HuH-7 (cell line): ENCODE measurements around the gene LILRB5.
"Not testable (repeated sequence)": the region's sequence is repeated elsewhere in the genome, so short reads cannot be mapped to it uniquely, and the experiment has no call there.

Experiments
- DNase-seq: peaks from one replicate; pipeline ENCODE4 v3.0.0; 2011; ENCODE audit warnings: low spot score

The LILRB5 gene

GRCh38 chr19:54242234-54242633, 14.8 kb downstream of the LILRB5 start:
- not testable (repeated sequence) for DNase-seq

GRCh38 chr19:54240372-54241336, 16.4 kb downstream of the LILRB5 start:
- not testable (repeated sequence) for DNase-seq

- not testable (repeated sequence) for DNase-seq
These were observed 17.3 kb downstream of the LILRB5 start for GRCh38 chr19:54239491-54240371.

GRCh38 chr19:54233941-54234340, 23.1 kb downstream of the LILRB5 start:
- no peak for DNase-seq

- peak; percentile 84 for DNase-seq
These were observed 25.8 kb downstream of the LILRB5 start for GRCh38 chr19:54231077-54231931.

- no peak for DNase-seq
These were observed 27.0 kb downstream of the LILRB5 start for GRCh38 chr19:54230031-54230430.

GRCh38 chr19:54229146-54229545, 27.9 kb downstream of the LILRB5 start:
- DNase-seq = no peak

- DNase-seq = not testable (repeated sequence)
These were observed 32.5 kb downstream of the LILRB5 start for GRCh38 chr19:54224619-54225018.

- not testable (repeated sequence) for DNase-seq
These were observed 33.2 kb downstream of the LILRB5 start for GRCh38 chr19:54223937-54224281.

GRCh38 chr19:54223277-54223936, 33.7 kb downstream of the LILRB5 start:
- not testable (repeated sequence) for DNase-seq

- DNase-seq = not testable (repeated sequence)
These were observed 34.4 kb downstream of the LILRB5 start, which contains the start of gene LILRB3 for GRCh38 chr19:54222474-54223276. Gene LILRB3, minus strand, starts transcription at chr19:54223007. Its CDS starts 31 bp downstream, at chr19:54222976.

GRCh38 chr19:54221947-54222346, 35.1 kb downstream of the LILRB5 start:
- DNase-seq = not testable (repeated sequence)

GRCh38 chr19:54219702-54220101, 37.4 kb downstream of the LILRB5 start:
- DNase-seq = not testable (repeated sequence)

- DNase-seq = no peak
These were observed 38.0 kb downstream of the LILRB5 start for GRCh38 chr19:54218960-54219661.

GRCh38 chr19:54218259-54218658, 38.8 kb downstream of the LILRB5 start:
- no peak for DNase-seq

- DNase-seq = not testable (repeated sequence)
These were observed 39.4 kb downstream of the LILRB5 start for GRCh38 chr19:54217517-54218247.

- DNase-seq = no peak
These were observed 40.2 kb downstream of the LILRB5 start for GRCh38 chr19:54216869-54217268.

GRCh38 chr19:54214734-54215133, 42.3 kb downstream of the LILRB5 start:
- DNase-seq = not testable (repeated sequence)

- DNase-seq = not testable (repeated sequence)
These were observed 42.9 kb downstream of the LILRB5 start for GRCh38 chr19:54214217-54214616.
